Right lobe of liver (tissue), 6 donors: ENCODE results near the gene HLF. TPM values are rescaled to one million over a fixed set of nuclear protein-coding genes. Genes with fewer than 3 reads are reported as not detected.

Experiments used
- ATAC-seq, 4 donors: fragments of 200-7000 bp; cut with Tn5 transposase; one replicate each; pipeline ENCODE4 v1.9.1; 2020; ENCODE audit warnings: mild to moderate bottlenecking in 4 of 4, moderate library complexity in 4 of 4
- DNase-seq, 3 donors: peaks; one replicate each; pipeline ENCODE4 v3.0.0-alpha.2; 2020
- H3K27ac ChIP-seq, 3 donors: fragments of 200-600 bp; one replicate each; pipeline ENCODE4 v1.8.0; 2022
- H3K27me3 ChIP-seq, 2 donors: fragments of 200-600 bp; one replicate each; pipeline ENCODE4 v1.8.0; 2022
- H3K36me3 ChIP-seq, 4 donors: fragments of 200-600 bp; sonication (generic) in 1 of 4; one replicate each; pipeline versions ENCODE4 v1.5.1 to v1.8.0; 2017 to 2022; ENCODE audit warnings: control low read depth in 1 of 4
- H3K4me1 ChIP-seq, 4 donors: fragments of 200-600 bp; sonication (generic) in 1 of 4; one replicate each; pipeline versions ENCODE4 v1.5.1 to v1.8.0; 2017 to 2022; ENCODE audit warnings: control low read depth in 1 of 4
- H3K4me3 ChIP-seq, 3 donors: fragments of 200-600 bp; one replicate each; pipeline ENCODE4 v1.8.0; 2022
- H3K9me3 ChIP-seq, 4 donors: fragments of 200-600 bp; sonication (generic) in 1 of 4; one replicate each; pipeline versions ENCODE4 v1.5.1 to v1.8.0; 2017 to 2022; ENCODE audit warnings: control low read depth in 1 of 4
- CTCF ChIP-seq, 4 donors: fragments of 200-600 bp in 3 of 4; fragments of 450-650 bp in 1 of 4; IDR thresholded peaks; one replicate each; pipeline versions ENCODE4 v1.5.1 to v1.8.0; 2016 to 2022; ENCODE audit warnings: antibody characterized with exemption in 4 of 4, mild to moderate bottlenecking in 2 of 4
- POLR2A ChIP-seq: fragments of 450-650 bp; IDR thresholded peaks from one replicate; pipeline ENCODE4 v1.6.1; 2017; ENCODE audit warnings: antibody characterized with exemption, mild to moderate bottlenecking
- WGBS: methylation state at CpG from one replicate; pipeline ENCODE4 v1.1.6; 2018; ENCODE audit warnings: low coverage, low lambda C conversion rate; ENCODE audit not compliant: insufficient coverage; ENCODE audit errors: missing lambda C conversion rate; 5-methylcytosine and 5-hydroxymethylcytosine counted together
- intact Hi-C, 2 donors: fragments of 100-400 bp; cut with DNase I; formaldehyde crosslinking; loops; one replicate each; pipeline versions ENCODE4 v1.11.2 to v1.14.1; 2022
- total RNA-seq, 6 experiments: library from RNA; depleted of rRNA in 2 of 6; stranded (reverse); fragments of >200 nt in 2 of 6; fragmentation: NEBNext Ultra II Directional in 3 of 6; extraction: Animal tissue kit (Norgen Biotek cat#: 25700) in 3 of 6; gene quantifications; one replicate each; pipeline versions ENCODE4 v1.1.0 to v1.2.4, GENCODE V29; 2016 to 2023
- donor health status: DM: no; HTN: yes; CAD: no.
- donor health status: DM: no; HTN: no; CAD: no.
- donor health status: DM: no; HTN: no; CAD: no.
- donor health status: DM: no; HTN: yes; CAD: no.
- donor health status: DM: no; HTN: yes; CAD: no.

Gene HLF
- total RNA-seq, 6 experiments from 2014 or later: 16.4 to 96.9 (median 42.6) TPM

GRCh38 chr17:55242476-55242875 lies 22.3 kb upstream of the HLF start:
- Histone ChIP-seq H3K4me1 (peaks cover 0 to 15% (median 0%) of the 10 kb centered on the region in 4 donors), H3K27ac (no peak overlapping the region), H3K4me3 (no peak overlapping the region), H3K36me3 (no peaks in the 10 kb centered on the region), H3K9me3 (no peaks in the 10 kb centered on the region), H3K27me3 (no peaks in the 10 kb centered on the region)
- ATAC-seq (no peak), DNase-seq (no peak)
- TF ChIP-seq POLR2A: no peak
- TF ChIP-seq CTCF (IDR thresholded peaks at IDR 0.05): no peak
- WGBS: 88% methylated on average over 2 of the region's 2 CpGs
- intact Hi-C loops: no loop called here

DNA sequence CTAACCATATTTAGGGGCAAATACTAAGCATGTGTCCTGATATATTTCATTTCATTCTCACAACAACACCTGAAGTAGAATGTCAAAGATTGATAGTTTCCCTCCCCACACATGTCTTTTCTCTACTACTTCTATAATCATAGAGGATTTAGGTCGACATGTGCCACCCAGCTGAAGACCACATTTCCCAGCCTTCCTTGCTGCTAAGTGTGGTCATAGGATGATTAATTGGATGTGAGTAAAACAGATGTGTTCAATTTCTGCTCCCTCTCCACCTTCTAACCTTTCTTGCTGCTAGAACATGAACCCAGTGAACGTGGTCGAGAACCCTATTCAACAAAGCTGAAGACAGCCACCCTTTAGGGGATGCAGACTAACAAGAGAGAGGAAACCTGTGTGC lies 18.8 kb upstream of the HLF start:
- H3K27ac ChIP-seq: no peak overlapping the region
- no peaks in the 10 kb centered on the region for H3K36me3 ChIP-seq
- ATAC-seq: no peak
- H3K4me3 ChIP-seq: no peak overlapping the region
- intact Hi-C loops: no loop called here
- 70% methylated on average over 3 of the region's 3 CpGs for WGBS
- no peaks in the 10 kb centered on the region for H3K9me3 ChIP-seq
- no peaks in the 10 kb centered on the region for H3K4me1 ChIP-seq
- DNase-seq: no peak
- TF ChIP-seq CTCF (IDR thresholded peaks at IDR 0.05): no peak
- TF ChIP-seq POLR2A: no peak
- no peaks in the 10 kb centered on the region for H3K27me3 ChIP-seq

DNA sequence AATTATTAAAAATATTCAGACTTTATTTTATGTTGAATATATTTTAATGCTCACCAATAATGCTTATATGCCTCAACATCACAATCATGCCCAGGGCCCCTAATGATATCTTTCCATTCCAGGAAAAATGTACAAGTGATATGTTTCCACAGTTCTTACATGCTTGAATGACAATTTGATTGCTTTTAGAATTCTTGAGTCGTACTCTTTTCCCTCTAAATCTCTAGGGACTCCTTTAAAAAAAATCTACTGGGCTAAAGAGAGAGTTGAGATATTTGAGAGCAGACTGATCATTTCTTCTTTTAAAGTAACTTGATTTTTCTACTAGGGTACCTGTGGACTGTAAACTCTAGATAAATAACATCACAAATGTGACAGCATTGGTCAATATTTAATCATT lies 18.2 kb upstream of the HLF start:
- Histone ChIP-seq H3K36me3 (no peaks in the 10 kb centered on the region), H3K9me3 (no peaks in the 10 kb centered on the region), H3K27me3 (no peaks in the 10 kb centered on the region), H3K4me3 (no peak overlapping the region), H3K27ac (no peak overlapping the region), H3K4me1 (no peaks in the 10 kb centered on the region)
- intact Hi-C loops: no loop called here
- no peak for TF ChIP-seq POLR2A
- no peak for TF ChIP-seq CTCF (IDR thresholded peaks at IDR 0.05)
- ATAC-seq: no peak
- 82% methylated on average over 1 of the region's 1 CpG for WGBS
- DNase-seq: no peak

DNA sequence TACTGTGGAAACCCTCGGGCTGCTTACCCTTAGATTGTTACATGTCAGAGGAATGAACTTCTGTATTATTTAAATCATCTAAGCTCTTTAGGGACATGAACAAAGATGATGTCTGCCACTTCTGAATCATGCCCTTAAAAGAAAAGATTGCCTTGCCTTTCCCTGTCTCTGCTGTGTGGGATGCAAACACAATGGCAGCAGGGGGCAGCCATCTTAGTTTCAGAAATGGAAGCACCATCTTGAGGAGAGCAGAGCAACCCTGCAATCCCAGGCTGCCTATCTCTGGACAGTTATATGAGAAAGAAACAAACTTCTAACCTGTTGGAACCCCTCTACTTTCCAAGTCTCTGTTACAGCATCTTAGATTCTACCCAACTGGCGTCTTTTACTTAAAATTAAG lies 16.7 kb upstream of the HLF start:
- no peak for DNase-seq
- Histone ChIP-seq H3K36me3 (no peaks in the 10 kb centered on the region), H3K4me1 (no peaks in the 10 kb centered on the region), H3K4me3 (no peak overlapping the region), H3K9me3 (no peaks in the 10 kb centered on the region), H3K27ac (no peak overlapping the region), H3K27me3 (no peaks in the 10 kb centered on the region)
- no peak for ATAC-seq
- intact Hi-C loops: no loop called here
- TF ChIP-seq POLR2A (no peak), CTCF (IDR thresholded peaks at IDR 0.05) (no peak)
- 68% methylated on average over 2 of the region's 2 CpGs for WGBS

DNA sequence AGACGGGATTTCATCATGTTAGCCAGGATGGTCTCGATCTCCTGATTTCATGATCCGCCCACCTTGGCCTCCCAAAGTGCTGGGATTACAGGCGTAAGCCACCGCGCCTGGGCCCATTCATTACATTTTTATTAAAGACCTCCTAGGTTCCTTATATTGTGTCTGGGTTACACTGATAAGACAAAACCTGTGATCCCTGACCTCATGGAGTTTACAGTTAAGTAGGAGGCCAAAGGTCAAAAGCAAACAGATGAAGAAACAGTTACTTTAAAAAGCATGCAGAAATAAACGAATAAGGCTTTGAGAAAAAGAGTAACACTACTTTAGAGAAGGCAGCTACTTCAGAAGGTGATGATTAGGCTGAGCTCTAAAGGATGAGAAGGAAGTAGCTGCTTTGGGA lies 14.9 kb upstream of the HLF start:
- Histone ChIP-seq H3K27me3 (no peaks in the 10 kb centered on the region), H3K9me3 (no peaks in the 10 kb centered on the region), H3K4me3 (no peak overlapping the region), H3K36me3 (no peaks in the 10 kb centered on the region), H3K4me1 (no peaks in the 10 kb centered on the region), H3K27ac (no peak overlapping the region)
- intact Hi-C loops: no loop called here
- TF ChIP-seq CTCF (IDR thresholded peaks at IDR 0.05): no peak
- TF ChIP-seq POLR2A: no peak
- ATAC-seq (no peak), DNase-seq (no peak)
- 86% methylated on average over 7 of the region's 7 CpGs for WGBS
